HepG2 (cell line): ENCODE measurements around the gene L3MBTL4. TPM values are rescaled to one million over a fixed set of nuclear protein-coding genes. Genes with fewer than 3 reads are reported as not detected.

Experiments
- GFI1 ChIP-seq: sonication (generic); formaldehyde crosslinking; IDR thresholded peaks from 2 replicates; pipeline ENCODE4 v1.5.0; 2020; ENCODE audit warnings: missing genetic modification reagents, mild to moderate bottlenecking, borderline replicate concordance
- HNRNPK ChIP-seq: fragments of 200-400 bp; formaldehyde crosslinking; IDR thresholded peaks from 2 replicates; pipeline ENCODE4 v1.6.1; 2018; ENCODE audit warnings: low read length, low read depth, moderate library complexity, mild to moderate bottlenecking; ENCODE audit not compliant: poor library complexity, severe bottlenecking
- KMT2B ChIP-seq: IDR thresholded peaks from 2 replicates; pipeline ENCODE4 v1.6.1; 2016; ENCODE audit warnings: missing genetic modification reagents, missing compliant biosample characterization
- MEIS1 ChIP-seq: sonication (generic); formaldehyde crosslinking; IDR thresholded peaks from 2 replicates; pipeline ENCODE4 v1.9.0; 2021; ENCODE audit warnings: mild to moderate bottlenecking, missing genetic modification reagents, moderate library complexity, borderline replicate concordance
- NONO ChIP-seq, 2 experiments: fragments of 450-650 bp in 1 of 2; sonication (generic) in 1 of 2; formaldehyde crosslinking in 1 of 2; IDR thresholded peaks in 1 of 2; conservative IDR thresholded peaks in 1 of 2; 2 replicates each; pipeline versions ENCODE4 v1.6.1 to v1.8.0; 2017 to 2022; ENCODE audit warnings: mild to moderate bottlenecking in 1 of 2, missing genetic modification reagents in 1 of 2, moderate library complexity in 1 of 2
- TEAD2 ChIP-seq: sonication (generic); formaldehyde crosslinking; IDR thresholded peaks from 2 replicates; pipeline ENCODE4 v1.9.0; 2021; ENCODE audit warnings: missing genetic modification reagents
- ZC3H13 ChIP-seq: sonication (generic); formaldehyde crosslinking; IDR thresholded peaks from 2 replicates; pipeline ENCODE4 v1.8.1; 2023; ENCODE audit warnings: mild to moderate bottlenecking, missing genetic modification reagents, moderate library complexity
- ZEB1 ChIP-seq: IDR thresholded peaks from 2 replicates; pipeline ENCODE4 v1.6.1; 2012; ENCODE audit warnings: mild to moderate bottlenecking, low read depth, inconsistent platforms; ENCODE audit not compliant: insufficient replicate concordance
- ZKSCAN5 ChIP-seq: sonication (generic); formaldehyde crosslinking; IDR thresholded peaks from 2 replicates; pipeline ENCODE4 v1.5.1; 2020; ENCODE audit warnings: mild to moderate bottlenecking, missing genetic modification reagents
- ZMYM3 ChIP-seq: sonication (generic); formaldehyde crosslinking; IDR thresholded peaks from 2 replicates; pipeline ENCODE4 v1.5.1; 2020; ENCODE audit warnings: mild to moderate bottlenecking, missing genetic modification reagents
- ZNF343 ChIP-seq: sonication (generic); formaldehyde crosslinking; IDR thresholded peaks from 2 replicates; pipeline ENCODE4 v1.4.0; 2020; ENCODE audit warnings: mild to moderate bottlenecking, missing genetic modification reagents
- ZNF556 ChIP-seq: sonication (generic); formaldehyde crosslinking; IDR thresholded peaks from 2 replicates; pipeline ENCODE4 v1.4.0; 2020; ENCODE audit warnings: mild to moderate bottlenecking, missing genetic modification reagents, borderline replicate concordance
- ZNF800 ChIP-seq: sonication (generic); formaldehyde crosslinking; IDR thresholded peaks from 2 replicates; pipeline ENCODE4 v1.4.0; 2020; ENCODE audit warnings: missing genetic modification reagents
- polyA plus RNA-seq, 8 experiments: library from polyadenylated mRNA; depleted of rRNA in 3 of 8; stranded (reverse) in 7 of 8; unstranded in 1 of 8; fragments of >200 nt; fragmentation: Illumina TruSeq in 4 of 8; extraction: Trizol in 4 of 8; gene quantifications; 2 replicates each; pipeline versions ENCODE4 v1.2.1 to v1.2.3, GENCODE V29; 2011 to 2016; ENCODE audit warnings: low read depth in 4 of 8, missing spikeins in 1 of 8, mixed read lengths in 1 of 8; ENCODE audit not compliant: insufficient read depth in 1 of 8
- total RNA-seq, 5 experiments: library from RNA; depleted of rRNA; stranded (reverse); fragments of >200 nt; fragmentation: Illumina TruSeq; extraction: Trizol; gene quantifications; 2 replicates each; pipeline ENCODE4 v1.2.3, GENCODE V29; 2016; ENCODE audit warnings: low read depth in 1 of 5
- TF ChIP-seq, protein P1 (sequence below): sonication (generic); formaldehyde crosslinking; IDR thresholded peaks from 2 replicates; pipeline ENCODE4 v1.5.0; 2020; ENCODE audit warnings: mild to moderate bottlenecking, missing genetic modification reagents, moderate library complexity
- TF ChIP-seq, protein P2 (sequence below): sonication (generic); formaldehyde crosslinking; IDR thresholded peaks from 2 replicates; pipeline ENCODE4 v1.5.1; 2020; ENCODE audit warnings: mild to moderate bottlenecking, missing genetic modification reagents, moderate library complexity
- TF ChIP-seq, protein P3 (sequence below): sonication (generic); formaldehyde crosslinking; IDR thresholded peaks from 2 replicates; pipeline ENCODE4 v1.4.0; 2020; ENCODE audit warnings: missing genetic modification reagents

Gene L3MBTL4
- total and polyA plus RNA-seq, 2 of the 13 experiments (the other 11 are each of a cell fraction or from before 2014, with no cell fraction given), result 10.8 to 13.3 TPM

DNA sequence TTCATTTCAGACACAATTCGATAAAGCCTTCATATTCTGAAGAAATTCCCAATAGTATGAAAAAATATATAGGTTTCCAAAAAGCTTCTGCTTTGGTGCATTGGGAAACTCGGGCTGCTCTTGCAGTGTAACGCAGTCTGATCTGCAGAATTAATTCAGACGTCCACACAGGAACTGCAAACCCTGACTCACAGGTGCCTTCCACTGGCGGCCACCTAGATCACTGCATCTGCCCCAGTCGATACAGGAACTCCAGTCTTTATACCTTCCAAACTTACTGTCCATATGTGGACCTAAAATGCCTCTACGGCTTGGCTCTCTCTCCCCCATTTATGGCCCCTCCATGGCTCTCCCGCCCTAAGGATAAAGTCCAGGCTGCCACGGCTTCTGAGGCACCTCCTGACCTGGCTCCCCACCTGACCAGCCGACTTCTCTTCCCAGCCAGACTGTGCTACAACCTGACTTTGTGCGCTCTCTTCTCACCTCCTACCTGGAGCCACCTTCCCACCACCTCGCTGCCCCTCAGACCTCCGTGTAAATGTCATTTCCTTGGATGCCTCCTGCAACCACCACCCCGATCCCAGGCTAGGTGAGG is 39.7 kb downstream of the L3MBTL4 start (continued):
- TF ChIP-seq, protein P1, sequence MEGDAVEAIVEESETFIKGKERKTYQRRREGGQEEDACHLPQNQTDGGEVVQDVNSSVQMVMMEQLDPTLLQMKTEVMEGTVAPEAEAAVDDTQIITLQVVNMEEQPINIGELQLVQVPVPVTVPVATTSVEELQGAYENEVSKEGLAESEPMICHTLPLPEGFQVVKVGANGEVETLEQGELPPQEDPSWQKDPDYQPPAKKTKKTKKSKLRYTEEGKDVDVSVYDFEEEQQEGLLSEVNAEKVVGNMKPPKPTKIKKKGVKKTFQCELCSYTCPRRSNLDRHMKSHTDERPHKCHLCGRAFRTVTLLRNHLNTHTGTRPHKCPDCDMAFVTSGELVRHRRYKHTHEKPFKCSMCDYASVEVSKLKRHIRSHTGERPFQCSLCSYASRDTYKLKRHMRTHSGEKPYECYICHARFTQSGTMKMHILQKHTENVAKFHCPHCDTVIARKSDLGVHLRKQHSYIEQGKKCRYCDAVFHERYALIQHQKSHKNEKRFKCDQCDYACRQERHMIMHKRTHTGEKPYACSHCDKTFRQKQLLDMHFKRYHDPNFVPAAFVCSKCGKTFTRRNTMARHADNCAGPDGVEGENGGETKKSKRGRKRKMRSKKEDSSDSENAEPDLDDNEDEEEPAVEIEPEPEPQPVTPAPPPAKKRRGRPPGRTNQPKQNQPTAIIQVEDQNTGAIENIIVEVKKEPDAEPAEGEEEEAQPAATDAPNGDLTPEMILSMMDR (CRISPR knock-in tag), result peak; percentile 45
- TF ChIP-seq KMT2B (CRISPR knock-in tag) (0 out of 2 replicates have a peak, but pooled peaks have one; percentile 7), ZC3H13 (CRISPR knock-in tag) (no peak), NONO (IDR thresholded peaks at IDR 0.05) (no peak), NONO (CRISPR knock-in tag; conservative IDR thresholded peaks at IDR 0.05) (peak; percentile 73), ZNF556 (CRISPR knock-in tag) (no peak), ZNF800 (CRISPR knock-in tag) (no peak), TEAD2 (CRISPR knock-in tag) (0 out of 2 replicates have a peak, but pooled peaks have one; percentile 41), GFI1 (CRISPR knock-in tag) (no peak), ZMYM3 (peak; percentile 26; the same call in 1 of the 2 replicates), ZNF343 (CRISPR knock-in tag) (no peak), HNRNPK (no peak), MEIS1 (no peak), ZKSCAN5 (CRISPR knock-in tag) (peak; percentile 74; the same call in 1 of the 2 replicates), ZEB1 (peak; percentile 70)
- TF ChIP-seq, protein P2, sequence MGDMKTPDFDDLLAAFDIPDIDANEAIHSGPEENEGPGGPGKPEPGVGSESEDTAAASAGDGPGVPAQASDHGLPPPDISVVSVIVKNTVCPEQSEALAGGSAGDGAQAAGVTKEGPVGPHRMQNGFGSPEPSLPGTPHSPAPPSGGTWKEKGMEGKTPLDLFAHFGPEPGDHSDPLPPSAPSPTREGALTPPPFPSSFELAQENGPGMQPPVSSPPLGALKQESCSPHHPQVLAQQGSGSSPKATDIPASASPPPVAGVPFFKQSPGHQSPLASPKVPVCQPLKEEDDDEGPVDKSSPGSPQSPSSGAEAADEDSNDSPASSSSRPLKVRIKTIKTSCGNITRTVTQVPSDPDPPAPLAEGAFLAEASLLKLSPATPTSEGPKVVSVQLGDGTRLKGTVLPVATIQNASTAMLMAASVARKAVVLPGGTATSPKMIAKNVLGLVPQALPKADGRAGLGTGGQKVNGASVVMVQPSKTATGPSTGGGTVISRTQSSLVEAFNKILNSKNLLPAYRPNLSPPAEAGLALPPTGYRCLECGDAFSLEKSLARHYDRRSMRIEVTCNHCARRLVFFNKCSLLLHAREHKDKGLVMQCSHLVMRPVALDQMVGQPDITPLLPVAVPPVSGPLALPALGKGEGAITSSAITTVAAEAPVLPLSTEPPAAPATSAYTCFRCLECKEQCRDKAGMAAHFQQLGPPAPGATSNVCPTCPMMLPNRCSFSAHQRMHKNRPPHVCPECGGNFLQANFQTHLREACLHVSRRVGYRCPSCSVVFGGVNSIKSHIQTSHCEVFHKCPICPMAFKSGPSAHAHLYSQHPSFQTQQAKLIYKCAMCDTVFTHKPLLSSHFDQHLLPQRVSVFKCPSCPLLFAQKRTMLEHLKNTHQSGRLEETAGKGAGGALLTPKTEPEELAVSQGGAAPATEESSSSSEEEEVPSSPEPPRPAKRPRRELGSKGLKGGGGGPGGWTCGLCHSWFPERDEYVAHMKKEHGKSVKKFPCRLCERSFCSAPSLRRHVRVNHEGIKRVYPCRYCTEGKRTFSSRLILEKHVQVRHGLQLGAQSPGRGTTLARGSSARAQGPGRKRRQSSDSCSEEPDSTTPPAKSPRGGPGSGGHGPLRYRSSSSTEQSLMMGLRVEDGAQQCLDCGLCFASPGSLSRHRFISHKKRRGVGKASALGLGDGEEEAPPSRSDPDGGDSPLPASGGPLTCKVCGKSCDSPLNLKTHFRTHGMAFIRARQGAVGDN (CRISPR knock-in tag), result peak; percentile 75
- TF ChIP-seq, protein P3, sequence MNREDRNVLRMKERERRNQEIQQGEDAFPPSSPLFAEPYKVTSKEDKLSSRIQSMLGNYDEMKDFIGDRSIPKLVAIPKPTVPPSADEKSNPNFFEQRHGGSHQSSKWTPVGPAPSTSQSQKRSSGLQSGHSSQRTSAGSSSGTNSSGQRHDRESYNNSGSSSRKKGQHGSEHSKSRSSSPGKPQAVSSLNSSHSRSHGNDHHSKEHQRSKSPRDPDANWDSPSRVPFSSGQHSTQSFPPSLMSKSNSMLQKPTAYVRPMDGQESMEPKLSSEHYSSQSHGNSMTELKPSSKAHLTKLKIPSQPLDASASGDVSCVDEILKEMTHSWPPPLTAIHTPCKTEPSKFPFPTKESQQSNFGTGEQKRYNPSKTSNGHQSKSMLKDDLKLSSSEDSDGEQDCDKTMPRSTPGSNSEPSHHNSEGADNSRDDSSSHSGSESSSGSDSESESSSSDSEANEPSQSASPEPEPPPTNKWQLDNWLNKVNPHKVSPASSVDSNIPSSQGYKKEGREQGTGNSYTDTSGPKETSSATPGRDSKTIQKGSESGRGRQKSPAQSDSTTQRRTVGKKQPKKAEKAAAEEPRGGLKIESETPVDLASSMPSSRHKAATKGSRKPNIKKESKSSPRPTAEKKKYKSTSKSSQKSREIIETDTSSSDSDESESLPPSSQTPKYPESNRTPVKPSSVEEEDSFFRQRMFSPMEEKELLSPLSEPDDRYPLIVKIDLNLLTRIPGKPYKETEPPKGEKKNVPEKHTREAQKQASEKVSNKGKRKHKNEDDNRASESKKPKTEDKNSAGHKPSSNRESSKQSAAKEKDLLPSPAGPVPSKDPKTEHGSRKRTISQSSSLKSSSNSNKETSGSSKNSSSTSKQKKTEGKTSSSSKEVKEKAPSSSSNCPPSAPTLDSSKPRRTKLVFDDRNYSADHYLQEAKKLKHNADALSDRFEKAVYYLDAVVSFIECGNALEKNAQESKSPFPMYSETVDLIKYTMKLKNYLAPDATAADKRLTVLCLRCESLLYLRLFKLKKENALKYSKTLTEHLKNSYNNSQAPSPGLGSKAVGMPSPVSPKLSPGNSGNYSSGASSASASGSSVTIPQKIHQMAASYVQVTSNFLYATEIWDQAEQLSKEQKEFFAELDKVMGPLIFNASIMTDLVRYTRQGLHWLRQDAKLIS, result no peak
